GM19023 (cell line): ENCODE data around the gene TK1.
A peak's percentile ranks its signal among the peaks of the same experiment; 100 is the strongest.

Source experiments
- ATAC-seq: cut with Tn5 transposase; IDR thresholded peaks from one replicate; pipeline ENCODE4 v1.9.1; 2021; ENCODE audit warnings: mild to moderate bottlenecking, moderate library complexity; ENCODE audit not compliant: unreplicated experiment

Gene TK1

GRCh38 chr17:78223061-78223460 is 36.2 kb upstream of the TK1 start:
- no peak for ATAC-seq

GRCh38 chr17:78219396-78220150 is 32.7 kb upstream of the TK1 start:
- no peak for ATAC-seq

- no peak for ATAC-seq
Observed at GRCh38 chr17:78214706-78215061, 27.8 kb upstream of the TK1 start.

- peak; percentile 78 for ATAC-seq
Observed at GRCh38 chr17:78214016-78214705, 27.3 kb upstream of the TK1 start, which contains the start of gene BIRC5. TSS of gene BIRC5 (plus strand) at chr17:78214253. CDS start at chr17:78214317, 64 bp downstream.

GRCh38 chr17:78211032-78211431 is 24.2 kb upstream of the TK1 start:
- no peak for ATAC-seq

GRCh38 chr17:78210111-78210510 is 23.3 kb upstream of the TK1 start:
- no peak for ATAC-seq

- ATAC-seq, result no peak
Observed at GRCh38 chr17:78208486-78208885, 21.6 kb upstream of the TK1 start.

- ATAC-seq, result no peak
Observed at GRCh38 chr17:78206298-78206697, 19.4 kb upstream of the TK1 start.

GRCh38 chr17:78205124-78205775 is 18.4 kb upstream of the TK1 start:
- ATAC-seq, result no peak

GRCh38 chr17:78204387-78205123 is 17.7 kb upstream of the TK1 start:
- ATAC-seq, result no peak

- ATAC-seq, result no peak
Observed at GRCh38 chr17:78202666-78203065, 15.8 kb upstream of the TK1 start.

GRCh38 chr17:78200451-78200850 is 13.6 kb upstream of the TK1 start:
- no peak for ATAC-seq

- ATAC-seq, result no peak
Observed at GRCh38 chr17:78197147-78197832, 10.4 kb upstream of the TK1 start.

GRCh38 chr17:78196716-78197115 is 9.9 kb upstream of the TK1 start:
- no peak for ATAC-seq

- no peak for ATAC-seq
Observed at GRCh38 chr17:78185981-78186691, 716 bp downstream of the TK1 start.

GRCh38 chr17:78184868-78185267 is 2.0 kb downstream of the TK1 start:
- ATAC-seq, result no peak

GRCh38 chr17:78184351-78184750 is 2.5 kb downstream of the TK1 start:
- no peak for ATAC-seq

- ATAC-seq, result no peak
Observed at GRCh38 chr17:78183916-78184315, 2.9 kb downstream of the TK1 start.

- ATAC-seq, result no peak
Observed at GRCh38 chr17:78182504-78182903, 4.3 kb downstream of the TK1 start.

GRCh38 chr17:78180508-78180907 is 6.3 kb downstream of the TK1 start:
- no peak for ATAC-seq
